NAMALWA (cell line): ENCODE results near the gene ANO4.
"Not testable (repeated sequence)": the region's sequence is repeated elsewhere in the genome, so short reads cannot be mapped to it uniquely, and the experiment has no call there.

Experiments used
- DNase-seq: peaks from one replicate; pipeline ENCODE4 v3.0.0-alpha.2; 2015; ENCODE audit warnings: low spot score

The ANO4 gene

DNA sequence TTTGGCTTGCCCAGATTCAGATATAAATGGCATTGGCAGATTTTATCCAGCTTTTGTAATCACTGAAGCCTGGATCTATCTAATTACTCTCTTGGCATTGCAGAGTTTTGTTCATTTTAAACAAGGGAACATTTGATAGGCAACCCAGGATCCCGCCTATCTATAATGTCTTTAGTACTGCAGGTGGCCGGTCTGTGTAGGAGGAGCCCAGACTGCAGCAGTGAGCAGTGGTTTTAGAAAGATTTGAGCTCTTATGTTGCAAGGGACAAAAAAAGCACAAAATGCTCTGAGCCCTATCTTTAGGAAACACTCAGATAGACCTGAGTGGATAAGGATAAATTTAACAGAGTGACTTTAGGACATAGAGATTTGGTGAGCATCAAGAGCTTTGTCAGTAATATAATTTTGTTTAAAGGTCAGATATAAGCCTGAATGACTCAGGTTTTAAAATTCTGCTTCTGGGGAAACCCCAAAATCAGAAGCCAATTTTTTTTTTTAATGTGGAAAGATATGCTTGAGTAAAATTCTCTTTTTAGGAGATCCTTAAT is 250.0 kb downstream of the ANO4 start:
- DNase-seq = no peak

GRCh38 chr12:101045486-101046464 is 251.2 kb downstream of the ANO4 start:
- DNase-seq = no peak

GRCh38 chr12:101047652-101048051 is 253.1 kb downstream of the ANO4 start:
- DNase-seq = no peak

- DNase-seq = no peak
Observed at GRCh38 chr12:101050631-101051030, 256.1 kb downstream of the ANO4 start.

DNA sequence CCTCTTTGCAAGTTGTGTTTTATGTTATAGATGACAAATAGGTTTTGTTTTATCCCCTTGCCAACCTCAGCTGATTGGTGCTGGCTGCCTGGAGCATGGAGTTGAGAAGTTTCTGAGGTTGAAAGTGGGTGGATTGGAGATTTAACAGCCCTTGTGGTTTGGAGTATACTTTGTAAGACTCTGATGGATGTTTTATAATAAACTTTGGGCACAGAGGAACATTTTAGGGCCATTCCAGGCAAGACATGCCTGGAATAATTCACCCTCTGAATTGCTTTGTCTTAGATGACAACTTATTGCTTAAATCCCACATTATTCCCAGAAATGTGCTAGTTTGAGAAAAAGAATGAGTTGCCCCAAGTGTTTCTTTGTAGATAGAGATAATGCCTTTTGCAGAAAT is 256.6 kb downstream of the ANO4 start:
- DNase-seq = no peak

GRCh38 chr12:101051901-101052550 is 257.4 kb downstream of the ANO4 start:
- no peak for DNase-seq

GRCh38 chr12:101053203-101053602 is 258.6 kb downstream of the ANO4 start:
- no peak for DNase-seq

DNA sequence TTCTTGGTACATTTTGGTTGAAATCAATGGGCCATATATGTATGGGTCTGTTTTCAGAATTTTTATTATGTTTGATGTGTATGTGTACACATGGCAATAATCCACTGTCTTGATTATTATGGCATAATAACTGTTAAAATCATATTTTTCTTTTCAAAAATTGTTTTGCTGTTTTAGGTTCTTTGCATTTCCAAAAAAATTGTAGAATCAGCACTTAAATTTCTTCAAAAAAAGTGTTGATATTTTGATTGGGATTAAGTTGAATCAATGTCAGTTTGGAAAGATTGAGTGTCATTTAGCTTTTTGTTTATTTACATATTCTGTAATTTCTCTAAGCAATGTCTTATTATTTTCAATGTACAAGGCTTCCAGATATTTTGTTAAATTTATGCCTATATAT is 261.4 kb downstream of the ANO4 start:
- DNase-seq = no peak

GRCh38 chr12:101062508-101062907 is 267.9 kb downstream of the ANO4 start:
- DNase-seq = not testable (repeated sequence)

DNA sequence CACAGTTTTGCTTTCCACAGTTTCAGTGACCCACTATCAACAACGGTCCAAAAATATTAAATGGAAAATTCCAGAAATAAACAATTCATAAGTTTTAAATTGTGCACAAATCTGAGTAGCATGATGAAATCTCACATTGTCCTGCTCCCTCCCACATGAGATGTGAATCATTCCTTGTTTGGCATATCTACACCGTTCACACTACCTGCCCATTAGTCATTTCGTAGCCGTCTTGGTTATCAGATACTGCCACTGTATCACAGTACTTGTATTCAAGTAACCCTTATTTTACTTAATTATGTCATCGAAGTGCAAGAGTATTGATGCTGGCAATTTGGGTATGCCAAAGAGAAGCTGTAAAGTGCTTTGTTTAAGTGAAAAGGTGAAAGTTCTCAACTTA is 270.1 kb downstream of the ANO4 start:
- DNase-seq = no peak

DNA sequence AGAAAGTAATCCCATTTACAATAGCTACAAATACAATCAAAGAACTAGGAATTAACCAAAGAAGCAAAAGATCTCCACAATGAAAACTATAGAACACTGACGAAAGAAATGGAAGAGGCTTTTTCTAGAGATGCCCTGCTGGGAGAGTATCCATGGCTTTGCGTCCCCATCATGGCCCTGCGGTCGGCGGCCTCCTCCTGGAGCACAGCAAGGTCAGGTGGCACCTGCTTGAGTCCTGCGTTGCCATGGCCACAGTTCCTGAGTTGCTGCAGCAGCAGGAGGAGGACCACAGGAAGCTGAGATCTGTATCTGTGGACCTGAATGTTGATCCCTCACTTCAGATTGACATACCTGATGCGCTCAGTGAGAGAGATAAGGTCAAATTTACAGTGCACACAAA is 271.9 kb downstream of the ANO4 start:
- no peak for DNase-seq

- no peak for DNase-seq
Observed at GRCh38 chr12:101068402-101068801, 273.8 kb downstream of the ANO4 start.

DNA sequence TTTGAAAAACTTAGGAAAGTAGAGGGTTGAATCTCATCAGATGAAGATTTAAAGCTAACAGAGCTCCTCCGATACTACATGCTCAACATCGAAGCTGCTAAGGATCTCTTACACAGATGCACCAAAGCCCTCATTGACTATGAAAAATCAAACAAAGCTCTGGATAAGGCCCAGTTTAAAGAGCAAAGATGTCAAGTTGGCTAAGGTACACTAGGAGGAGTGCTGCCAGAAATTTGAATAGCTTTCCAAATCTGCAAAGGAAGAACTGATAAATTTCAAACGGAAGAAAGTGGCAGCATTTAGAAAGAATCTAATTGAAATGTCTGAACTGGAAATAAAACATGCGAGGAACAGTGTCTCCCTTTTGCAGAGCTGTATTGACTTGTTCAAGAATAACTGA is 274.3 kb downstream of the ANO4 start:
- DNase-seq = no peak

DNA sequence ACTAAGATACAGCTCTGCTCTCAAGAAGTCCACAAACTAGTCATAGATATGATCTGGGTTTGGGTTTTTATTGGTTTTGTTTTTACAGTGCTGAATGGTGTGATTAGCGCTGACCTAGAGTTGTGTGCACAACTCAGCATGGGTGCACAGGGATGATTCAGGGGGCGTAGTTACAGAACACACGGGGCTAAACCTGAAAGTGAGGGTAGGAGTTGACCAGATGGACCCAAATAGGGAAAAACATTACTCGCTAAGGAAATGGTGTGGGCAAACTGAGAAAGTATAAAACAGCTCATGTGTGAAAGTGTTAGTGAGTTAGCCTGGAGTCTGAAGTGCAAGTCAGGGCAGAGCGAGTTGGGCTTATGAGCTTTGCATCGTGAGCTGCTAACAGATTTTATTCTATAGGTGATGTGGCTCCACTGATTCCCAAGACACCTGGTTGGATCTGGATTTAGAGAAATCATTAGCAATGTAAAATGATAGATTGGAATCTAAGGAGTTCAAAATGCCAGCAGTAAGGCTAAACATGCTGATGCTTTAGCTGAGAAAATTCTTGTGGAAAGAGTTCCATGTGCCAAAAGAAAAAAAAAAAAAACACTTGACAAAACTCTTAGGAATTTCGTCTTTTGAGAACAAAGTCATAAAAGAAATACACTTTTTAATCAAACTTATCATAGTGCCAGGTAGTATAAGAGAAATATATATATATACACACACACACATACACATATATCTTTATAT is 280.5 kb downstream of the ANO4 start:
- no peak for DNase-seq

GRCh38 chr12:101076921-101077320 is 282.3 kb downstream of the ANO4 start:
- DNase-seq = no peak

DNA sequence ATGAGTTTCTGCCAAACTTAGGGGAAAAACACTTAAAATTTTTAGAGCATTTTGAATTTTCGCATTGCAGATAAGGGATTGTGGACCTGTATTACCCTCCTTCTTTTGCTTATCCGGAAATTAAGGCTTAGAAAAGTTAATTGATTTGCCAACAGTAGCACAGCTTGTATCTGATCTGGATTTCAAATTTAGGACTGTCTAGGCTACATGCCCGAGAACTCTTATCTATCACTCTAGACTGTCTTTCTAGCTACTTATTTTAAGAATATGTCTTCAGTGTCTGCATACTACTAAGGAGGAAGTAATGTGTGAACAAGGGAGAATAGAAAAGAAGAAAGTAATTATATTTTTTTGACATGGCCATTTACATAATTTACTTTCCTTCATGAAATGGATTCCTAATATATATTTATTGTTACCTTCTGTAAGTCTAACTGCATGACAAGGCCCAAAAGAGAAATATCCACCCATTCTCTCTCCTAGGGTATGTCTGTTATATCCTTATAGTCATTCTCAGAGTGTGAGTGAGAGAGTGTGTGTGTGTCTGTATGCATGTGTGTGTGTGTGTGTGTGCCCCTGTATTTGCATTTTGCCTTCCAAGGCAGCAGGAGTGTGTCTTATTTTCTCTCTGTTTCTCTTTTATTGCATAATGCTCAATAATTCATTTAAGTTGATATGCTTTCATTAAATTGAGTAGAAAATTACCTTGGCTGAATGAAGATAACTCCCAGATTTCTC is 283.4 kb downstream of the ANO4 start:
- no peak for DNase-seq

- no peak for DNase-seq
Observed at GRCh38 chr12:101078536-101079285, 284.1 kb downstream of the ANO4 start.

GRCh38 chr12:101082706-101083105 is 288.1 kb downstream of the ANO4 start:
- no peak for DNase-seq

DNA sequence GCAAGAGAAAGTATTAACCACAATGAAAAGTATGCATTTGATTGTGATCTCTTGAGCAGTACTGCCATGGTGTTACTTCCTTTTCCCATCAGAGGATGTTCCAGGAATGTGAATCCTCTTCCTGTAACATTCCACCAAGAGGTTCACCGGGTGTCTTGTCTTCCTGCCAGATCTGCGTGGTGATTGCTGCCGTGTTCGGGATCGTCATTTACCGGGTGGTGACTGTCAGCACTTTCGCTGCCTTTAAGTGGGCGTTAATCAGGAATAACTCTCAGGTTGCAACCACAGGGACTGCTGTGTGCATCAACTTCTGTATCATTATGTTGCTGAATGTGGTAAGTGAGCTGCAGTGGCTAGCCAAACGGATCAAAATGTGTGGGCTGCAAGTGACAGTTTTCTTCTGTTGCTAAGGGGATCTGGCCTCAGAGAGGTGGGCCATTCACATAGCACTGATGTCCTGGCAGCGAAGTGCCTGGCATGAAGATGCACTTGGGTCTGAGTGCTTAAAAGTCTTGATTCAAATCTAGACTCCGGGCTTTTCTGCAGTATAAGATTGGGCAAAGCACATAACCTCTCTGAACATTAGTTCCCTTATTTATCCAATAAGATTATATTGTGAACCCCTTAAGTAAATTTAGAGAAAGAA is 292.0 kb downstream of the ANO4 start:
- DNase-seq = no peak

- no peak for DNase-seq
Observed at GRCh38 chr12:101087920-101088319, 293.3 kb downstream of the ANO4 start.
